ENCODE results near the gene STT3B. TPM values are rescaled to one million over a fixed set of nuclear protein-coding genes. Genes with fewer than 3 reads are reported as not detected.

Gene STT3B
- total RNA-seq, 1 experiment from 2014 or later: 105 TPM

- Histone ChIP-seq H3K9me3 (ENCODE audit: control insufficient read depth, insufficient read depth, low read depth, low read length) (no peaks in the 10 kb centered on the region), H3K4me3 (ENCODE audit: low read depth in 2 of 2, low read length in 2 of 2) (no peak overlapping the region), H3K4me1 (ENCODE audit: control insufficient read depth, insufficient read depth, low read length) (no peaks in the 10 kb centered on the region), H3K36me3 (ENCODE audit: control insufficient read depth, insufficient read depth, low read length) (no peaks in the 10 kb centered on the region; the same call in none of the 2 replicates), H3K27ac (ENCODE audit: low read length) (no peak overlapping the region), H3K27me3 (ENCODE audit: control insufficient read depth, insufficient read depth, low read length) (no peaks in the 10 kb centered on the region)
- ATAC-seq (no peak), DNase-seq (ENCODE audit: low read depth, low spot score) (no peak)
- POLR2A ChIA-PET: no interaction called here
- no TSS peak for BruUV-seq (replicated peaks)
- intact Hi-C loops (cut with micrococcal nuclease; ENCODE audit: unreplicated experiment) (no loop called here), in situ Hi-C loops (cut with HindIII; ENCODE audit: low pct_unique_long_range_greater_than_20kb, low sequenced_read_pairs) (no loop called here)
- CTCF ChIA-PET: no interaction called here
- TF ChIP-seq SIN3A (IDR thresholded peaks at IDR 0.05; ENCODE audit: borderline replicate concordance, insufficient read depth, low read depth, low read length) (no peak), CTCF (IDR thresholded peaks at IDR 0.05) (no peak), TCF7L2 (IDR thresholded peaks at IDR 0.05; ENCODE audit: low read depth, low read length) (no peak), POLR2AphosphoS5 (IDR thresholded peaks at IDR 0.05; ENCODE audit: low read depth, low read length) (no peak), REST (IDR thresholded peaks at IDR 0.05; ENCODE audit: insufficient read depth in 1 of 2, low read depth in 2 of 2, low read length in 1 of 2) (no peak)
These were observed 129.4 kb downstream of the STT3B start for GRCh38 chr3:31661993-31662670.

- H3K36me3 ChIP-seq (ENCODE audit: control insufficient read depth, insufficient read depth, low read length): no peaks in the 10 kb centered on the region; the same call in none of the 2 replicates
- no peaks in the 10 kb centered on the region for H3K27me3 ChIP-seq (ENCODE audit: control insufficient read depth, insufficient read depth, low read length)
- TF ChIP-seq TCF7L2 (IDR thresholded peaks at IDR 0.05; ENCODE audit: low read depth, low read length) (no peak), CTCF (IDR thresholded peaks at IDR 0.05) (no peak), SIN3A (IDR thresholded peaks at IDR 0.05; ENCODE audit: borderline replicate concordance, insufficient read depth, low read depth, low read length) (no peak), POLR2AphosphoS5 (IDR thresholded peaks at IDR 0.05; ENCODE audit: low read depth, low read length) (no peak), REST (IDR thresholded peaks at IDR 0.05; ENCODE audit: insufficient read depth in 1 of 2, low read depth in 2 of 2, low read length in 1 of 2) (no peak)
- in situ Hi-C loops (cut with HindIII; ENCODE audit: low pct_unique_long_range_greater_than_20kb, low sequenced_read_pairs) (no loop called here), intact Hi-C loops (cut with micrococcal nuclease; ENCODE audit: unreplicated experiment) (no loop called here)
- no peak for ATAC-seq
- CTCF ChIA-PET: interaction anchor here (0.5 kb wide), 1 partner anchor 54 kb away, joined by 3 read pairs; no protein-coding TSS in a partner anchor
- no peaks in the 10 kb centered on the region for H3K9me3 ChIP-seq (ENCODE audit: control insufficient read depth, insufficient read depth, low read depth, low read length)
- DNase-seq (ENCODE audit: low read depth, low spot score): no peak
- H3K4me3 ChIP-seq (ENCODE audit: low read depth in 2 of 2, low read length in 2 of 2): no peak overlapping the region
- no peak overlapping the region for H3K27ac ChIP-seq (ENCODE audit: low read length)
- no TSS peak for BruUV-seq (replicated peaks)
- POLR2A ChIA-PET: no interaction called here
- H3K4me1 ChIP-seq (ENCODE audit: control insufficient read depth, insufficient read depth, low read length): no peaks in the 10 kb centered on the region
These were observed 131.3 kb downstream of the STT3B start for GRCh38 chr3:31664031-31664430.

All from Panc1 (cell line).